HL-60/S4 (cell line): ENCODE measurements around the gene PDLIM7.

ENCODE experiments used
- in situ Hi-C: fragments of 300-500 bp; cut with MboI; formaldehyde crosslinking; loops from 2 replicates; pipeline ENCODE4 v1.14.3; 2022; ENCODE audit warnings: low sequenced_read_pairs

Gene PDLIM7

GRCh38 chr5:177446200-177447065 is 51.0 kb downstream of the PDLIM7 start, which contains the start of gene PRR7:
Gene PRR7, plus strand, starts transcription at chr5:177446814. Its CDS starts 8,254 bp downstream, at chr5:177455068.
- in situ Hi-C loops: no loop called here

GRCh38 chr5:177445917-177446199 is 51.5 kb downstream of the PDLIM7 start:
- in situ Hi-C loops: no loop called here

- in situ Hi-C loops: no loop called here
Observed at GRCh38 chr5:177445052-177445916, 52.1 kb downstream of the PDLIM7 start.

GRCh38 chr5:177444106-177445051 is 53.0 kb downstream of the PDLIM7 start:
- in situ Hi-C loops: no loop called here

GRCh38 chr5:177443144-177443983 is 54.0 kb downstream of the PDLIM7 start:
- in situ Hi-C loops: no loop called here

- in situ Hi-C loops: no loop called here
Observed at GRCh38 chr5:177442066-177442826, 55.2 kb downstream of the PDLIM7 start.

- in situ Hi-C loops: no loop called here
Observed at GRCh38 chr5:177440990-177441780, 56.2 kb downstream of the PDLIM7 start.

GRCh38 chr5:177440211-177440989 is 57.0 kb downstream of the PDLIM7 start:
- in situ Hi-C loops: no loop called here

GRCh38 chr5:177439518-177440053 is 57.8 kb downstream of the PDLIM7 start:
- in situ Hi-C loops: no loop called here

- in situ Hi-C loops: no loop called here
Observed at GRCh38 chr5:177438468-177438867, 58.9 kb downstream of the PDLIM7 start.

GRCh38 chr5:177437623-177438022 is 59.8 kb downstream of the PDLIM7 start:
- in situ Hi-C loops: no loop called here

- in situ Hi-C loops: no loop called here
Observed at GRCh38 chr5:177435847-177436536, 61.4 kb downstream of the PDLIM7 start.

GRCh38 chr5:177434942-177435738 is 62.3 kb downstream of the PDLIM7 start:
- in situ Hi-C loops: no loop called here

- in situ Hi-C loops: no loop called here
Observed at GRCh38 chr5:177434437-177434836, 63.0 kb downstream of the PDLIM7 start.

GRCh38 chr5:177433658-177434217 is 63.7 kb downstream of the PDLIM7 start:
- in situ Hi-C loops: no loop called here
